Hematopoietic multipotent progenitor cell (in vitro differentiated cells): ENCODE results near the gene CEACAM4. TPM values are rescaled to one million over a fixed set of nuclear protein-coding genes. Genes with fewer than 3 reads are reported as not detected.
A peak's percentile ranks its signal among the peaks of the same experiment; 100 is the strongest.
"Not testable (repeated sequence)": the region's sequence is repeated elsewhere in the genome, so short reads cannot be mapped to it uniquely, and the experiment has no call there.

Experiments used
- DNase-seq, 3 donors: peaks; one replicate each; pipeline ENCODE4 v3.0.0-alpha.2; 2011 to 2015; ENCODE audit warnings: low read depth in 2 of 3, low spot score in 2 of 3
- total RNA-seq: library from RNA; depleted of rRNA; stranded (reverse); fragments of >200 nt; gene quantifications from one replicate; pipeline ENCODE4 v1.2.3, GENCODE V29; 2012

Gene CEACAM4
- total RNA-seq, result 12.7 TPM

DNA sequence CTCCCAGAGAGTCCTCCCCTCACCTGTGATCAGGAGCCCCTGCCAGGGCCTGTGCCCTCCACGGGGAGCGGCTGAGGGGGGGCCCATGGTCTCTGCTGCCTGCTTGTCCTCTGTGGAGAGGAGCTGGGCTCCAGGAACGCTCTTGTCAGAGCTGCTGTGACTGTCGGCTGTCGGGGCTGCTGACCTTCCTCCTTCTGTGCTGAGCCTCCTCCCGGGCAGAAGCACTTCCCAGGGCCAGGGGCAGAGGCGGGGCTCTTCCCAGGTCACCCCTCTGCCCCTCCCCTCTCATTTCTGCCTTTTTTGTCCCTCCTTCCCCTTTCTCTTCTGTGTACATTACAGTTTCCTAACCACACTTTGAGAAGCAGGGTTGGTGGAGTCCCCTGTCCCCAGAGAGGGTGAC is at the start of gene CEACAM4:
CEACAM4 (minus strand) TSS at position 198 of the 400 bp plus-strand sequence; CDS start at position 87, 111 bp downstream.
- DNase-seq, result peak in 2 of 3 donors; percentile 26 to 31

- DNase-seq, result no peak
Measured at GRCh38 chr19:41671486-41671885, 44.6 kb upstream of the CEACAM4 start.

- no peak for DNase-seq
Measured at GRCh38 chr19:41670755-41671154, 43.9 kb upstream of the CEACAM4 start.

DNA sequence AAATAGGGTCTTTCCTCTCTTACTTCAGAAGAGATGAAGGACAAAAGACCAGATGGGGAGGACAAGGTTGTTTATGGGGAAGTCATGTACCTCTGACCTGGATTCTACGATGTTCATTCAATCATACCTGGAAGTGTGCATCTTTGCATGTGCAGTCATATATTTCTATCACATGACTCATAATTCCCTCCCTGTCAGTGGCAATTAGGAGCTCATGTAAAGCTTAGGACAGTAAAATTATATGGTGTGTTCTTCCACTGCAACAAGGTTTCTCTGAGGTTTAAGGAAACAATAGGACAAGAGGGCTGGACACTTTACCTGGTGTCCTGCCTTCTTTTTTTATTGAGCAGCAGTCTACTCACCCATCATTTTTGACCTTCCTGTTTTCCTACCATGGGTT is 41.4 kb upstream of the CEACAM4 start:
- no peak for DNase-seq

DNA sequence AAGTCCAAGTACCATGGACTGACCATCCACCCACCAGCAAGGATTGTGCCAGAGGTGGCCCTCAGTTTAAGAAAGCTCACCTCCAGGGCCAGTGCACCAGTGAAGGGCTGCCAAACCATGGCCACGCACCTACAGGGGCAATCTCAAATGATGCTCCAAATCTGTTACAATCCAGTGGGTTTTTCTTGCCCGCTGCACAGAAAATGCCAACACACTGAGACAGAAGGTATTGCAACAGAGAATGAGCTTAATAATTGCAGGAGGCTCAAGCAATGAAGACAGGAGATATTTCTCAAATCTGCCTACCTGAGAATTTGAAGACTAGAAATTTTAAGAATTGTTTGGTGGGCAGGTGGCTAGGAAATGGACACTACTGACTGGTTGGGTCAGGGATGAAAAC is 39.2 kb upstream of the CEACAM4 start:
- no peak for DNase-seq

DNA sequence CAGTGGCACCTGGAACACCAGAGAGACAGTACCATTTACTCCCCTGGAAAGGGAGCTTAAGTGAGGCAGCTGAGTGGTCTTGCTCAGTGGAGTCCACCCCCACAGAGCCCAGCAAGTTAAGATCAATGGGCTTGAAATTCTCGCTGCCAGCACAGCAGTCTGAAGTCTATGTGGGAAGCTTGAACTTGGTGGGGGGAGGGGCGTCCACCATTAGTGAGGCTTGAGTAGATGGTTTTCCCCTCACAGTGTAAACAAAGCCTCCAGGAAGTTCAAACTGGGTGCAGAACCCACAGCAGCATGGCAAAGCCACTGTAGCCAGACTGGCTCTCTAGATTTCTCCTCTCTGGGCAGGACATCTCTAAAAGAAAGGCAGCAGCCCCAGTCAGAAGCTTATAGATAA is 30.3 kb upstream of the CEACAM4 start:
- no peak for DNase-seq

- not testable (repeated sequence) for DNase-seq
Measured at GRCh38 chr19:41656756-41657155, 29.9 kb upstream of the CEACAM4 start.

GRCh38 chr19:41652250-41652649 is 25.4 kb upstream of the CEACAM4 start:
- no peak for DNase-seq

GRCh38 chr19:41649827-41650226 is 23.0 kb upstream of the CEACAM4 start:
- DNase-seq, result no peak

DNA sequence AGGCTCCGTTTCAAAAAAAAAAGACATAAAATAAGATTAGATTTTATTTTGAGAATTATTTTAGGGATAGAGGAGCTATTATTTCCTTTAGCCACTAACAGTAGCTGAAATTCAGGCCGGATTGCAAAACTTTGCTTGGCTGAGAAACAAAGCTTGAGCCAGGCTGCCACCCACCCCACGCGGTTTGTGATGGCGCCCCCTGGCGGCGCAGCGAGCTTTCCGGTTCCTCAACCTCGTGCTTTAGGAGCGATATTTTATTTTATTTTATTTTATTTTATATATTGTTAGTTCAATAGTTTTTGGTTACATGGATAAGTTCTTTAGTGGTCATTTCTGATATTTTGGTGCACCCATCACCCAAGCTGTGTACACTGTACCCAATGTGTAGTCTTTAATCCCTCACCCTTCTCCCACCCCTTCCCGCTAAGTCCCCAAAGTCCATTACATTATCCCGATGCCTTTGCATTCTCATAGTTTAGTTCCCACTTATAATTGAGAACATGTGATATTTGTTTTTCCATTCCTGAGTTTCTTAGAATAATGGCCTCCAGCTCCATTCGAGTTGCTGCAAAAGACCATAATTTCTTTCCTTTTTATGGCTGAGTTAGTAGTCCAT is 19.8 kb upstream of the CEACAM4 start:
- DNase-seq, result peak in 2 of 3 donors; percentile 27 to 57

DNA sequence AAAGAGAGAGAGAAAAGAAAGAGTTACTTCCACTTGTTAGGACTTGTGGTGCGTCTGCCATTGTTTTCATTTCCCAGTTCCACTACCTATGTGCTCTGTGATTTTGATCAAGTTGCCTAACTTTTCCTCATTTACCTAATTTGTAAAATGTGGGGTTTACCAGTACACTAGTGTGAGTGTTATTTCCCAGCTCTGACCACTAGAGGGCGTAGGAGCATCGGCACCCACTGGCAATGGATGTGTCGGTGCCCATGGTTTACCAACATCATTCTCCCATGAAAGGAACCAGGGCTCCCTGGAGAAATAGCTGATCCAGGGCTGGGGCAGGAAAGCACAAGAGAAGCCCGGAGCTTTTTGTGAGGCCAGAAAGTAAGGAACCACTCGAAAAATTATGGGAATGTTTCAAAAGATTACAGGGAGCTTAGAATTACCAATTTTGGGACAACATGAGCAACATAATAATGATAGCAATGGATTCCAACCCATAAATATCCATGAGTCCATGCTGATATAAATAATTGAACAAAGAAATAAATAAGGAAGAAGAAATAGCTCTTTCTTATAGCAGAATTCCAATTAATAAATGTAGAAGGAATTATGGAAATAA is 15.1 kb upstream of the CEACAM4 start:
- DNase-seq, result peak; percentile 47 to 73 (median 51)

GRCh38 chr19:41638641-41639081 is 11.8 kb upstream of the CEACAM4 start:
- DNase-seq, result peak in 1 of 3 donors; percentile 40

DNA sequence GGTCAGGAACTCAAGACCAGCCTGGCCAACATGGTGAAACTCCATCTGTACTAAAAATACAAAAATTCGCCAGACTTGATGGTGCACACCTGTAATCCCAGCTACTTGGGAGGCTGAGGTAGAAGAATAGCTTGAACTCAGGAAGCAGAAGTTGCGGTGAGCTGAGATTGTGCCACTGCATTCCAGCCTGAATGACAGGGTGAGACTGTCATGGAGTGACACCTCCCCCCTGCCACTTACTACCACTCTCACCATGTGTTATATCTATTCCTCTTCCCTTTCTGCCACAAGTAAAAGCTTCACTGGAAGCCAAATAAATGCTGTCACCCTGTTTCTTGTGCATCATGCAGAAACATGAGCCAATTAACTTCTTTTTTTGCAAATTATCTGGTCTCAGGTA is 10.6 kb upstream of the CEACAM4 start:
- no peak for DNase-seq

GRCh38 chr19:41627966-41628675 is 1.2 kb upstream of the CEACAM4 start:
- DNase-seq, result no peak

GRCh38 chr19:41626278-41626677 is 596 bp downstream of the CEACAM4 start:
- DNase-seq, result no peak

- no peak for DNase-seq
Measured at GRCh38 chr19:41624937-41625336, 1.9 kb downstream of the CEACAM4 start.

DNA sequence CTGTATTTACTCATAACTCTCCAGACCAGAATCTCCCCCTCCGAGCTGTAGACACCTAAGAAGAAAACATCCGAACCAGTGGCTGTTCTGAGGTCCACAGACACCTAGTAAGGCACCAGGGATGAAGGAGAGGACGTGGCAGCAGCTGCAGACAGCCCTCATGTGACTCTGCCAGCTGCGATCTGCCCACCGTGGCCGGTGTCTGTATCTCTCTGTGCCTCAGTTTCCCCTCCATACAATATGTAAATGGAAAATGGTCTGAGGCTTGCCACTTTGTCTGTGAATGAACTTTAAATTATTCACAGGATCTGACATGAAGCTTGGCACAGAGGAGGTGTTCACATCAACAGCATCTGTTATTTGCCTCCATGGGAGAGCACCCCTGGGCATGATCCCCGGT is 2.4 kb downstream of the CEACAM4 start:
- no peak for DNase-seq

- DNase-seq, result peak in 1 of 3 donors; percentile 61
Measured at GRCh38 chr19:41623360-41623759, 3.5 kb downstream of the CEACAM4 start.

DNA sequence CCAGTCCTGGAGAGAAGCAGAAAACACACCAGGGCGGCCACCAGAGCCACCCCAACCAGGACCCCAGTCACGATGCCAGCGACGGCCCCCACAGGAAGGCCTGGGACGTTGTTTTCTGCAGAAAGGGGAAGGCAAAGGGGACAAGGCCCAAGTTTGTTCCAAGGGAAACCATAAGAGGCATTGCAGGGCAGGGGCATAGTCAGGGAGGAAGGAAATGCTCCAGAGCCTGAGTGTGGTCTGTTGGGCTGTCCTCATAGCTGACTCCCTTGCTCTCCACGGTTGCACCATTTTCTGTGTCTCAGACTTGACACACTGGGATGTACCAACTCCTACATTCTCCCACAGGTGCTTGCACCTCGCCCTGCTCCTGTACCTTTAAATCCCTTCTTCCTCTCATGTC is 5.2 kb downstream of the CEACAM4 start:
- peak in 1 of 3 donors; percentile 41 for DNase-seq

DNA sequence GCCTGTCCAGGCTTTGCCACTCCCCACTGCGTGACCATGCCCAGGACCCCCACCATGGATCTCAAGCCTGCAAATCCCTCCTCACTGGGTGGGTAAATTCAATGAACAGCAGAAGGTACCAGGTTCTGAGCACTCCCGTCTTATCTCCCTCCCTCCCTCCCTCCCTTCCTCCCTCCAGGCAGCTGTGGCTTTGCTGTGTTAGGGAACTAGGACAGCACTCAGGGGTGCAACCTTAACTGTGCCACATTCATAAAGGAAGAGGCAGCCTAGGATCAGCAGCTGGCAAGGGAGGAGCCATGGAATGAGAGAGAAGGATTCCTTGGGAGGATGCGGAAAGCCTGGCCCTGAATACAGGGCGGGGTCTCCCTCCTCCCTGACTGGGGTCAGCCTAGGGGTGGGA is 5.6 kb downstream of the CEACAM4 start:
- no peak for DNase-seq

DNA sequence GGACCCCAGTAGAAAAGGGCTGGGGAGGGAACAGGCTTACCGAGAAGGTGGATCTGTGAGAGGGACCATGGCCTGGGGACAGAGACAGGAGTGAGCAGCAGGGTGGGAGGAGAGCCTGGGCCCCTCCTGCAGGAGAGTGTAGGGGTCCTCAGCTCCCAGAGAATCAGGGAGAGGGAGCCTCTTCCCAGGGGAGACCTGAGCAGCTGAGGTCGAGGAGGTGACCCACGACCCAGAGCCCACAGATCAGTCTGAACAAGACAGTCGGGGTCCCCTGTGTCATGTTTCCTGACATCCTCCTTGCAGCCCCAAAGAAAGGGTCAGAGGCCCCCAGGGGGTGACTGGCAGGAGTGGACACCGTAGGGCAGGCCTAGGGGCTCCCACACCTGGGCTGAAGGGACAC is 6.7 kb downstream of the CEACAM4 start:
- no peak for DNase-seq

DNA sequence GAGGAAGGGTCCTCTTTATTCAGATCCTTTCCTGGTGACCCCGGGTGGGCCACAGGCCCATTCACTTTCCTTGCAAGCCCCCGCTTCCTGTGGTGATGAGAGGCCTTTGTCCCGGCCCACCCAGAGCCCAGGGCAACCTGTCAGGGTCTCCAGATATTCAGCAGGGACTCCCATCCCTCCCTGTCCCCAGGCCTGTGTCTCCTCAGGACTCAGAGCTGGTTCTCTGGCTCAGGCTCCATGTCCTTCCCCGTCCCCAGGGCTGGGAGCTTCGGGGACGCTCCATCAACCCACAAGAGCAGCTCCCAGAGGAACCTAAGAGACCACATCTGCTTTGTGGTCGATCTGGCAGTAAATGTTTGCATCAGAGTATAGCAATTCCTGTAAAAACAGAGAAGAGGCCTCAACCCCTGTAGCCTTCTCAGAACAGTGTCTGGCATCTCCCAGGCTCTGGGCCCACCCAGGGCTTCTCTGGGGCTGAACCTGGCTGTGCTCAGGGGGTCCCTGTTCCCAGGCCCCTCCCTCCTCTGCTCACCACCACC is 7.8 kb downstream of the CEACAM4 start:
- no peak for DNase-seq
